Peyer's patch (tissue), 4 donors: Measurements from ENCODE around the gene CDON.

ENCODE experiments used
- CTCF ChIP-seq, 6 experiments: fragments of 450-650 bp in 4 of 6; fragments of 200-600 bp in 2 of 6; sonication (generic) in 1 of 6; IDR thresholded peaks; one replicate each; pipeline ENCODE4 v1.5.1; 2017 to 2019; ENCODE audit warnings: antibody characterized with exemption in 6 of 6, mild to moderate bottlenecking in 3 of 6, moderate library complexity in 1 of 6
- POLR2A ChIP-seq, 2 donors: fragments of 450-650 bp; IDR thresholded peaks; one replicate each; pipeline ENCODE4 v1.5.1; 2017; ENCODE audit warnings: antibody characterized with exemption in 2 of 2, mild to moderate bottlenecking in 2 of 2, moderate library complexity in 2 of 2

GRCh38 chr11:125955856-125956255, 106.8 kb downstream of the CDON start:
- TF ChIP-seq CTCF (IDR thresholded peaks at IDR 0.05) (no peak), POLR2A (IDR thresholded peaks at IDR 0.05) (no peak)
